Measurements from ENCODE around the gene NTM.
"Not testable (repeated sequence)": the region's sequence is repeated elsewhere in the genome, so short reads cannot be mapped to it uniquely, and the experiment has no call there.

NTM gene

DNA sequence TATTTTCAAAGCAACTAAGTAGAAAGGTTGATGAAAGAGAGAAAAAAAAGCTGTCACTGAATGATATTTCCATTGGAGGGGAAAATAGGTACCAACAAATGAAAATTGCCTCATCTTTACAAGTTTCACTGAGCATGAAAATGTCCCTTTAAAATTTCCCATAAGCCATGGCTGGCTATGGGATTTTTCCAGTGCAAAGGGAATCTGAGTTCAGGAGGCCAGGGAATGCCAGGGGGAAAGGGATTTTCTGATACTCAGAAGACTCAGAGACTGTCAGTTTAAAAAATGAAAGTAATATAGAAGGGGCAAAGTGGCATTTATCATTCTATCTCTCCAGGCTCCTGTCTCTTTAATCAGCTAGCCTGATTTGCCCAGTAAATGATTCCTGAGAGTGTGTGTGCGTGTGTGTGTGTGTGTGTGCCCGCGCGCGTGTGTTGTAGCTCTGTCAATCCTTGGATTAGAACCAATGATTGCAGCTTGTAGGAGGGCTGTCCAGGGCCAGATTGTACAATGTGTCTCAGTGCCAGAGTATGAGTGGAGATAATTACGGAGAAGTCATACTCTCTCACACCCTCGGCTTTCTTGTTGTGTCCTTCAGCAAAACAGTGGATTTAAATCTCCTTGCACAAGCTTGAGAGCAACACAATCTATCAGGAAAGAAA is at the start of gene NTM:
TSS of gene NTM (plus strand) at position 526 of the 662 bp plus-strand sequence.
- DNase-seq (ENCODE audit: low read depth), result no peak

DNA sequence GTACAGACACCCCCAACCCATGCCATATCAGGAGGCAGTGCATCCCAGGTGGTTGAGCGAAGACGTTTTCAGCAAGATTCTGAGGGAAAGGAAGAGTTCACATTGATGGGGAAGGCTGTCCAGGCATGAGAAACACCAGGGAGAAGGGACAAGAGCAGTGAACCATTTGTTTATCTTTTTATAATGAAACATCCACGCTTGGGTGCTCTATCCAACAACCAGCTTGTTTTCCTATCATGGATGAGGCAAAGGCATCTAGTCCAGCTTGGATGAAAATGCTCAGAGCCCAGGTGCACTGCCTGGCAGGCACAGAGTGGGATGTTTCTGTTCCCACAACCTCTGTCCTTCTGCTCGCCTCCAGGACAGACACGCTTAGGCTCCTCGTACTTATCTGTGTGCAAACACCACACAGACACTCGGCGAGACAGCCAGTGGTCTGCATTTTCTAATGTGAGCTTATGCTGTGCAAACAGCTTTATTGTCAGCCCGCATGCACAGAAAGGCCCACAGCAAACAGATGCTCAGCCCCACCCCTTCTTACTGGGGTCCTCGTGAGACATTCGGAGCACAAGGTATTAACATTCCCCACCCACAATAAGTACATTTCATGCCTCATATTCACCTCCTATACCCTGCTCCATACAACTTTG is 45.4 kb upstream of the NTM start:
- no peak for DNase-seq (ENCODE audit: low read depth)

DNA sequence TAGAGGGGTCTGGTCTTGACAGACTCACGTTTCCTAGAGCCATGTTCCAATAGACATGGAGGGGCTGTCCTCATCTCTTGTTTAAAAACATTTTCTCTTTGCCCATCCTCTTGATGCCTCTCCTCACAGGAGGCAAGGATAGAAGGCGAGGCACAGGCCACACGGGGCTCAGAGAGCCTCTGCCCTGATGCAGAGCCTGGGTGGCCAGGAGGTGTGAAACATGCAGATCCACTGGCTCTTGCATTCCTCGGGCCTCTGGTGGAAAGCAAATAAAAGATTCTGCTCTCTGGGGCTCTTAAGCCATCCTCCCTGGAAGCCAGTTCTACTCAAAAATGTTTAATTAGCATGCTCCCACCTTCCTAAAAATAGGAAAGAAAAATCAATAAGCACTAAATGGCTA is 43.6 kb upstream of the NTM start:
- DNase-seq (ENCODE audit: low read depth), result no peak

GRCh38 chr11:131327421-131327820 is 43.0 kb upstream of the NTM start:
- no peak for DNase-seq (ENCODE audit: low read depth)

DNA sequence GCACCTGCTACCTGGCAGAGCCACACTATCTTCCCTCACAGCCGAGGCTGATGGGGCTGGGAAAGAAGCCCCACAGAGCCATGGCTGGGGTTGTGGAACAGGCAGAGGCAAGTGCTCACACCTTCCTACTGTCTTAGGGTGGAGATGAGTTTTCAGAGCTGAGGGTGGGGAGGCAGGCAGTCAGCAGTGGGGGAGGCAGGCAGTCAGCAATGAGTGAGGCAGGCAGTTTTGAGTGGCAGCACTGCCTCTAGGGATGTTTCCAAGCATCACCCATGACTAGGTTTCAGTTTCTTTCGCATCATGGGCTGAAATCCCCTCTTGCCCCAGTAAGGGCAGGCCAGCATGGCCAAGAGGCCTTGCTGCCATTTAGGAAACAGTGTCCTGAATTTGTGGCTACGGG is 41.6 kb upstream of the NTM start:
- no peak for DNase-seq (ENCODE audit: low read depth)

GRCh38 chr11:131331010-131331409 is 39.4 kb upstream of the NTM start:
- no peak for DNase-seq (ENCODE audit: low read depth)

DNA sequence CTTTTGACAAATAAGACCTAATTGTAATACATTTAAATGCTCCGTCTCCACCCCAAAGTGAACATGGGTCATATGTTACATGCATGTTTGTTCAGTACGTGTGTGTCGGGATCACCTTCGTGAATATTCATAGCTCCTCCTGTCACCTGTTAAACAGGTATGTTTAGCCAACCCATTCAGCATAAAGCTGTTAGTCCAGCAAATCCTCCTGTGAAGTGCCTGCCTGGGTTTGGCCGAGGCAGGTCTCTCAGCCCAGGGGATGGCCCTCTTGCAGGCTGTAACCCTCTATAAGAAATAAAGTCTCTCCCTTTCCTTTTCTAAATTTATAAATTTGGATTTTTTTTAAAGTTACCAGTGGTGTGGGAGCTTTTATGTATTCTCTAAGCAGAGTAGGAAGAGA is 38.9 kb upstream of the NTM start:
- DNase-seq (ENCODE audit: low read depth), result no peak

- DNase-seq (ENCODE audit: low read depth), result no peak
These were observed 35.8 kb upstream of the NTM start for GRCh38 chr11:131334601-131335000.

DNA sequence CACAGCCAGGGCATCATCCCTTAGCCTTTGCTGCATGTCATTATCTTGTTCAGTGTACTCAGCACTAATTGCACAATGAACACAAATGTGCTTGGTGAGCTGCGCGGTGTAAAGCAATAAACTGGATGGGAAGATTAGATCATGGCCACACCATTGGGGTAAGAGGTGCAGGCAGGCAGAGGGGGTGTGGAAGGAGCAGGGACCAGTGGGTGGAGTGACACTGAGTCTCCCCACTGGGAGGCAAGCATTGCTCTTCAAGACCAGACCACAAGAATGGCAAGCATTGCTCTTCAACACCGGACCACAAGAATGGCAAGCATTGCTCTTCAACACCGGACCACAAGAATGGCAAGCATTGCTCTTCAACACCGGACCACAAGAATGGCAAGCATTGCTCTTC is 28.5 kb upstream of the NTM start:
- DNase-seq (ENCODE audit: low read depth), result not testable (repeated sequence)

GRCh38 chr11:131342442-131342841 is 28.0 kb upstream of the NTM start:
- DNase-seq (ENCODE audit: low read depth), result not testable (repeated sequence)

- no peak for DNase-seq (ENCODE audit: low read depth)
These were observed 25.0 kb upstream of the NTM start for GRCh38 chr11:131345406-131345805.

DNA sequence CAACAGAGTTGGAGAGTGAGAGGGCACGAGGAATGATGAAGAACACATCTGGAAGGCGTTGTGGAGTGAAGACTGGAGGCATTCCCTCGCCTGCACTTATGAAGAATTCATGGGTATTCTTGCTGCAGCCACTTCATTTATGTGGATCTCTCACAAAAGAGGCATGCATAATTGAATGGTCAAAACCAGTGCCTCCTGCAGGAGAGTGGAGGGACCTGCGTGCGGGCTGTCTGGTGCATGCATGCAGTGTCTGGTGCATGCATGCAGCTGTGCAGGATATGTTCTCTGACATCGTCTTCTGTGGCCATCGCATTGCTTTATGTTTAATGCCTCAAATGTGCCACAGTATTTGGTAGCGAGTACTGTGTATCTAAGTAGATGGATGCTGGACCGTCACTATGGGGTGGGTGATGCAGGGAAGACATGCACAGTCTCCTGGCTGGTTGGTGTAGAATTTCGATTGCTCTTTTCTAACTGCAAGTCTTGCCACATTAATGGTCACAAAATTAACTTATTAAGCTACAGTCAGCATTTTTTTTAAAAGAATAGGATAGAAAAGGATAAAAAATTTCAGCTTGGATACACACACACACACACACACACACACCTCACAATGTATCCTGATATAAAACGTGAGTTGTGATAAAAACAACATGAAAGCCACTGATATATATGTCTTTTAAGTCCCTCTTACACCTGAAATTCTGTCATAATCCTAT is 20.9 kb upstream of the NTM start:
- no peak for DNase-seq (ENCODE audit: low read depth)

DNA sequence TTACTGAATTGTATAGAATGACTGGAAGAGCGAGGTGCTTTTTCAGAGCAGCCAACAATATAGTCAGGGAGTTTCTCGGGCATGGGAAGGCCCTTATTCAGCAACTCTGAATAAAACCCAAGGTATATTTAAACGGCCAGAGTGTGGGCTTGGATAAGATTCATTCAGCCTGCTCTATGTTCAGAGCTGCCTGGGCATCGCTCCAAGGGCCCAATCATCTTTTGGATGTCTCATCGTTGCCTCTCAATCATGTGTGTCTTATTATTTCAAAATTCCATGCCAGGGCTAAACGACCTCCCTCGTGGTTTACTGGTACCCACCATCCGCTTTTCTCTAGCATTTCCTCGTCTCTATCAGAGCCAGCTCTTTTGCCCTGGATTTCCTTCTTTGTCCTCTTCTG is 19.5 kb upstream of the NTM start:
- no peak for DNase-seq (ENCODE audit: low read depth)

- no peak for DNase-seq (ENCODE audit: low read depth)
These were observed 18.6 kb upstream of the NTM start for GRCh38 chr11:131351848-131352247.

- DNase-seq (ENCODE audit: low read depth), result no peak
These were observed 16.6 kb upstream of the NTM start for GRCh38 chr11:131353766-131354165.

GRCh38 chr11:131354251-131354701 is 16.1 kb upstream of the NTM start:
- DNase-seq (ENCODE audit: low read depth), result no peak

GRCh38 chr11:131356206-131356605 is 14.2 kb upstream of the NTM start:
- no peak for DNase-seq (ENCODE audit: low read depth)

DNA sequence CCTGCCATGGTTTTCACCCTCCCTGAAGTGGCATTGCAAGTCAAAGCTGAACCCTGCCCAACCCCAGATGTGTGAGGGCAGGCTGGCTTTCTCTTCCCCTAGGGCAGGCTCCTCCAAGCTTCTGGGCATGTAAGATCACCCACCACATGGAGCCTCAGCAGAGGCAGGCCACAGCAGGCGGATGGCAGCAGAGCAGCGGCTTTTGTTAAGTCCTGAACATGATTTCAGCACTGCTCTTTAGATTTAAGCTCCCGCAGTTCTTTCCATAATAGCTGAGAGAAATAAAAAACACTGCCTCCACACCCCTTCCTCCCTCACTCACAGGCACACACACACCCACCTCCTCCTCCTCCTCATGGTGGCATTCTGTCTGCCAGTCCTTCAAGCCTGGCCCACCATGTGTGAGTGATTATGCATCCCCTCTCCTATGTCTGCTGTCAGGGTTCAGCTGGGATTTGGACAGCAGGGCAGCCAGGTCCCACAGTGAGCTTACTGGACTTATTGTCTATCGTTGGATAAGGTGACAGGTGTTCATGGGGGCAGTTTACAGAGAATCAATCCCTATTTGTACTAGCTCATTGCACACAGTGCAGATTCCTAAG is 5.0 kb upstream of the NTM start:
- DNase-seq (ENCODE audit: low read depth), result no peak

GRCh38 chr11:131370901-131371790 is 731 bp downstream of the NTM start:
- no peak for DNase-seq (ENCODE audit: low read depth)

DNA sequence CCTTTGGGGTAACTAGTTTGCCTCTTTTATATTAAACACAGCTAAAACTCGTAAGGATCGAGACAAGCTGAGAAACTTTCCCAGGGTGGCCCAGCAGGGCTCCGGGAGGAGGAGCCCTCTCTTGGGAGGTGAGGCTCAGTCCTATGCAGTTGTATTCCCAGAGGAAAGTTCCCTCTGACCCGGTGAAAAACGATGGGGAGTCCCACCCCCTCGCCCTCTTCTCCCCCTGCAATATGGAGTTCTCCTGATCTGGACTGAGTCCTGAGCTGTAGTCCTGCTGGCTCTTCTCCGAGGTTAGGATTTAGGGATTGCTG is 1.3 kb downstream of the NTM start:
- DNase-seq (ENCODE audit: low read depth), result no peak

GRCh38 chr11:131372234-131372962 is 2.0 kb downstream of the NTM start:
- DNase-seq (ENCODE audit: low read depth), result no peak
